ENCODE results near the gene FGFBP1.

GRCh38 chr4:15897577-15897976, 41.0 kb downstream of the FGFBP1 start:
- no peak for TF ChIP-seq CTCF (IDR thresholded peaks at IDR 0.05; ENCODE audit: low read depth, low read length)
- TF ChIP-seq POLR2A (IDR thresholded peaks at IDR 0.05; ENCODE audit: extremely low read depth, insufficient read length), result no peak
- no peak for TF ChIP-seq MAX (IDR thresholded peaks at IDR 0.05; ENCODE audit: low read depth, low read length)

Measured in NB4 (cell line).